Esophagus (tissue), 2 donors: ENCODE data around the gene MYT1. TPM values are rescaled to one million over a fixed set of nuclear protein-coding genes. Genes with fewer than 3 reads are reported as not detected.
A peak's percentile ranks its signal among the peaks of the same experiment; 100 is the strongest.

Experiments
- H3K27ac ChIP-seq, 2 donors: one replicate each; pipeline ENCODE4 v1.5.1; 2013; ENCODE audit warnings: low read depth in 2 of 2, mild to moderate bottlenecking in 2 of 2, inconsistent platforms in 1 of 2, low read length in 1 of 2, moderate library complexity in 1 of 2
- H3K27me3 ChIP-seq, 2 donors: one replicate each; pipeline ENCODE4 v1.6.1; 2013; ENCODE audit warnings: low read length in 2 of 2, control low read depth in 1 of 2, mild to moderate bottlenecking in 1 of 2; ENCODE audit not compliant: insufficient read depth in 2 of 2, control insufficient read depth in 1 of 2
- H3K36me3 ChIP-seq, 2 donors: one replicate each; pipeline ENCODE4 v1.6.1; 2013; ENCODE audit warnings: low read length in 1 of 2; ENCODE audit not compliant: control insufficient read depth in 2 of 2, insufficient read depth in 2 of 2
- H3K4me1 ChIP-seq, 2 donors: one replicate each; pipeline ENCODE4 v1.6.1; 2013; ENCODE audit warnings: low read length in 1 of 2; ENCODE audit not compliant: control insufficient read depth in 2 of 2, insufficient read depth in 2 of 2
- H3K4me3 ChIP-seq, 2 donors: one replicate each; pipeline ENCODE4 v1.5.1; 2013; ENCODE audit warnings: low read length in 2 of 2, mild to moderate bottlenecking in 2 of 2, low read depth in 1 of 2, moderate library complexity in 1 of 2
- H3K9me3 ChIP-seq, 2 donors: one replicate each; pipeline ENCODE4 v1.6.1; 2013; ENCODE audit warnings: mild to moderate bottlenecking in 2 of 2, low read depth in 1 of 2, low read length in 1 of 2, moderate library complexity in 1 of 2; ENCODE audit not compliant: control insufficient read depth in 2 of 2, insufficient read depth in 1 of 2
- WGBS, 2 donors: extraction: QIAGEN DNeasy Blood & Tissue Kit; methylation state at CpG; one replicate each; pipeline ENCODE4 v1.1.7; 2013; 5-methylcytosine and 5-hydroxymethylcytosine counted together
- polyA plus RNA-seq, 2 donors: library from polyadenylated mRNA; stranded (reverse); fragments of 200-250 nt; gene quantifications; one replicate each; pipeline ENCODE4 v1.2.3, GENCODE V29; 2013
- donor health status: healthy with polysubstance abuse.
- donor health status: Bipolar disorder and iron deficiency.

The MYT1 gene
- polyA plus RNA-seq, 2 donors, result not detected

DNA sequence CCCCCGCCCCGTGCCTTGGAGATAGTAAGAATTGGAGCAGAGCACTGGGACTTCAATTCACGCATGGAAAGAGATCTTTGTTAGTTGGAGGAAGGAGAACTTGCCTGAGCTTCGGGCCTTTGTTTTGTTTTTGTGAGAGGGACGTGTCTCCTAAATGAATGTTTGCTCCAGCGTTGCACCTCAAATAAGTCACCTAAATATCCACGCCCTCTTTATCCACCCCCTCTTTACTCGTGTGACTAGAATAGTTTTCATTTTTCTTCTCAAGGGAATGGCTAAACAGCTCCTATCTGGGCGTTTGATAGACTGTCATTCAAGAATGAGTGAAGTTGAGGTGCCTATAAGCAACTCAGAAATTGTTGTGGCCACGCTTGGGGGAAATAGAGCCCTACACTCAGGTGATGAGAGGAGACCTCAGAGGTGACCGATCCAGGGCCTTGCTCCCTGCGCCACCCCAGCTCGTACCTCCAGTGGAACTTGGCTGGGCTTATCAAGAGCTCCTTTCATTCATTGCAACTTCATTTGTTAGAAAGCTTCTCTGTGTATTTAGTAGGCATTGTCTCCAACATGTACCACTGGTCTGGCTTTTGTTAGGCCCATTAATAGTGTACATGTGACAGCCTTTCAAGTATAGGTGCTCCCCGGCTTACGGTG lies 92.2 kb downstream of the MYT1 start:
- no peaks in the 10 kb centered on the region for H3K27me3 ChIP-seq

DNA sequence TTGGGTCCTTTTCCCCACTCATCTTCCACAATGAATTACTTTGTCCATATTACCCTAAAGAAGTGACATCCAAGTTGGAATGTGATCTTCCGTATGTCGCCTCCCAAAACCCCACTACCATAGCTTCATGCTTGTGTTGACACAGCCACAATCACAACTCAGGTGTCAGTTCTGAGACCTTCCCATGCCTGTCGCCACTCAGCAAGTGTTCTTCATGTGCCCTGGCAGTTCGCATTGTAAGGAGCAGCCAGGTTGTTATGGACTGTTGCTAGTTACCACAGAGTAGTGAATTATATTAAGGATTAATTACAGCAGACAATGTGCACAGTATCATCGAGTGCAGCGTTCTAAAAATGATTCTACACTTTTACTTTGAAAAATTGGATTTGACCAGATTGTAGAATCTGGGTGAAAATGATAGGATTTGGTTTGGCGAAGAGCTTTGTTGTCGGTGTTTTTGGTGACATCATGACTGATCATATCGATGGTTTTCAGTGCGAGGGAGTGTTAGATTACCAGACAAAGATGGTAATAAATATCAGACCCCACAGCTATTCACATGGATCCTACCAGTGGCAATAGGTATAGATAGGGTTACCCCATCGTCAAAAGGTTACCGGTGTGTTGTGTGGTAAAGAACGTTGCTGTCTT lies 93.0 kb downstream of the MYT1 start:
- WGBS, 2 donors, result 89 to 90% methylated on average over 13 of the region's 13 CpGs
- no peak overlapping the region for H3K27ac ChIP-seq
- H3K4me3 ChIP-seq, result peak overlapping the region in 1 of 2 donors; percentile 90
- no peaks in the 10 kb centered on the region for H3K9me3 ChIP-seq
- H3K36me3 ChIP-seq, result peaks cover 0 to under 1% of the 10 kb centered on the region in 2 donors
- peaks cover 0 to 2% of the 10 kb centered on the region in 2 donors for H3K4me1 ChIP-seq
- no peaks in the 10 kb centered on the region for H3K27me3 ChIP-seq

More for the DNA sequence above, 92.2 kb downstream of the MYT1 start:
- H3K36me3 ChIP-seq, result no peaks in the 10 kb centered on the region
- H3K4me1 ChIP-seq, result peaks cover 0 to 2% of the 10 kb centered on the region in 2 donors
- 19 to 22% methylated on average over 15 of the region's 15 CpGs for WGBS, 2 donors
- H3K9me3 ChIP-seq, result no peaks in the 10 kb centered on the region
- peak overlapping the region; percentile 70 to 90 for H3K4me3 ChIP-seq
- H3K27ac ChIP-seq, result peak overlapping the region; percentile 77 to 88

- Histone ChIP-seq H3K4me3 (no peak overlapping the region), H3K9me3 (no peaks in the 10 kb centered on the region), H3K4me1 (peaks cover 0 to 2% of the 10 kb centered on the region in 2 donors), H3K27me3 (no peaks in the 10 kb centered on the region), H3K27ac (no peak overlapping the region), H3K36me3 (peaks cover 0 to 2% of the 10 kb centered on the region in 2 donors)
- 90 to 95% methylated on average over 9 of the region's 9 CpGs for WGBS, 2 donors
Measured at GRCh38 chr20:64258071-64258823, 94.0 kb downstream of the MYT1 start.

DNA sequence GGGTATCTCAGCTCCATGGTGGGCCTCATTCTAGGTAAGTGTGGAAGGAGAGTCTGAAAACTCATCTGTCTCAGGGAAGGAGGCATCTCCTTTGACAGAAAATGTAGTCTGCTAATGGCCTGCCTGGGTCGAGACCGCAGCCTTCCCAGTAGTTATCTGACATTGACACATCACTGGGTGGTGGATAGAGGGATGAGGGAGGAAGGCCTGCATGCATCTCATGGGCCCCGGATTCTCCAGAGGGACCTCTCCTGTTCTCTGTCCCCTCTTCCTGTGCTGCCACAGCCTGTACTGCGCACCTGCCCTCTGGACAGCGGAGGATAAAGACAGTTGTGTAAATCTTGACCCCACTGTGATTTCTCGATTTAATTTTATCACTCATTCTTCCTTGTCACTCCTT lies 96.0 kb downstream of the MYT1 start:
- Histone ChIP-seq H3K4me1 (peaks cover 0 to 2% of the 10 kb centered on the region in 2 donors), H3K4me3 (no peak overlapping the region), H3K36me3 (peaks cover under 1 to 2% of the 10 kb centered on the region in 2 donors), H3K9me3 (no peaks in the 10 kb centered on the region), H3K27me3 (no peaks in the 10 kb centered on the region), H3K27ac (no peak overlapping the region)
- WGBS, 2 donors, result 71 to 74% methylated on average over 6 of the region's 6 CpGs

DNA sequence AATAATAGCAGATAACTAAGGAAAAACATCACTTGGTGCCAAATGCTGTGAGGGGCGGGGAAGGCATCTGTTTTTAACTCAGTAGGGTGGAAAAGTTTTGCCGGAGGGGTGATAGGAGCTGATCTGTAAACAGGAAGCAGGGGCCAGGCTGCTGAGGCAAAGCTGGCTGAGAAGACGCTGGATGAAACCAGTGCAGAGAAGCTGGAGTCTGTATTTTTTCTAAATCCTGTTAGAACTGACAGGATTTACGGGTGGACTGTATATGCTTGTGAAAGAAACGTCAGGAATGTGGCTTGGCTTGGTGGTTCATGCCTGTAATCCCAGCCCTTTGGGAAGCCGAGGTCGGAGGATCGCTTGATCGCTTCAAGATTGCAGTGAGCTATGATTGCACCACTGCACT lies 96.9 kb downstream of the MYT1 start:
- Histone ChIP-seq H3K36me3 (peaks cover 3 to 5% of the 10 kb centered on the region in 2 donors), H3K4me1 (peaks cover 0 to 2% of the 10 kb centered on the region in 2 donors), H3K27me3 (no peaks in the 10 kb centered on the region), H3K27ac (no peak overlapping the region), H3K9me3 (no peaks in the 10 kb centered on the region), H3K4me3 (no peak overlapping the region)
- WGBS, 2 donors, result 50 to 56% methylated on average over 9 of the region's 9 CpGs

DNA sequence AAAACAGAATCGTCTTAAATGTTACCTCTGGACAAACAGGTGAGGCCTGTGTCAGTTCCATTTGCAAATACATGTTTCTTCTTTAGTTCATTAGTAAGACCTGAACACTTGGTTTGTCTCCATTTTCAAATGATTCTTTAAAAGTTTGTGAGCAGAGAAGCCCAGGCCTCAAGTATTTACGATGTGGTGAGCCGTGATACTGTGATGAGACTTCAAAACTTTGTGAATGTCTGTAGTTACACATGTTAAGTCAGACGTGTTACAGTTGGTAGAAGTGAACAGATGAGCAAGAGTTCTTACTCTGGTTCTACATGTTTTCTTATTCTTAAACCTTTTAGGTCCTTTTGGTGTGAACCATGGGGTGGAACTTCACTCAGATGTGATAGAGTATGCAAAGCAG lies 99.8 kb downstream of the MYT1 start:
- Histone ChIP-seq H3K9me3 (no peaks in the 10 kb centered on the region), H3K4me1 (no peaks in the 10 kb centered on the region), H3K27me3 (no peaks in the 10 kb centered on the region), H3K36me3 (peaks cover 3 to 10% of the 10 kb centered on the region in 2 donors), H3K4me3 (no peak overlapping the region), H3K27ac (no peak overlapping the region)
- 83% methylated on average over 4 of the region's 4 CpGs for WGBS, 2 donors

- no peak overlapping the region for H3K27ac ChIP-seq
Measured at GRCh38 chr20:64265201-64265600, 100.9 kb downstream of the MYT1 start.

DNA sequence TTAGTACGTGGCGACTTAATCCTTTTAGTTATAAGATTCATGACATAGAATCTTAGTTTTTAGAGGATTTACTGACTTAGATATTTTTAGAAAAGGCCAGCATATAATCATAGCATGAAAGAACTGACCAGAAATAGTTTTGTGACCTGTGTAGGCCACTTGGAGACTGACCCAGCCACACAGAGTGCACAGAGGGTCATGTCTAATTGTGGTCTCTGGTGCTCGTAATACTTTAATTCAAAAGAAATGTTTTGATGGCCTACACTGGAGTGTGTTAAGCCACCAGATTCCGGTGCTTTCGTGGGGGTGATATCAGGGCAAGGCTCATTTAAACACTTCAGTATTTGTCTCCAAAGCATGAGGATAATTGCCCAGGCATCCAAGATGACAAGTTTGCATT lies 102.7 kb downstream of the MYT1 start:
- peaks cover 0 to 6% of the 10 kb centered on the region in 2 donors for H3K4me1 ChIP-seq
- H3K27me3 ChIP-seq, result no peaks in the 10 kb centered on the region
- no peaks in the 10 kb centered on the region for H3K9me3 ChIP-seq
- H3K27ac ChIP-seq, result no peak overlapping the region
- peaks cover 3 to 18% of the 10 kb centered on the region in 2 donors for H3K36me3 ChIP-seq
- WGBS, 2 donors, result 87 to 91% methylated on average over 5 of the region's 5 CpGs
- no peak overlapping the region for H3K4me3 ChIP-seq

More at GRCh38 chr20:64265201-64265600, 100.9 kb downstream of the MYT1 start:
- Histone ChIP-seq H3K9me3 (no peaks in the 10 kb centered on the region), H3K27me3 (no peaks in the 10 kb centered on the region), H3K4me3 (no peak overlapping the region), H3K36me3 (peaks cover 3 to 17% of the 10 kb centered on the region in 2 donors), H3K4me1 (peaks cover 0 to 5% of the 10 kb centered on the region in 2 donors)
- 75 to 78% methylated on average over 5 of the region's 5 CpGs for WGBS, 2 donors

DNA sequence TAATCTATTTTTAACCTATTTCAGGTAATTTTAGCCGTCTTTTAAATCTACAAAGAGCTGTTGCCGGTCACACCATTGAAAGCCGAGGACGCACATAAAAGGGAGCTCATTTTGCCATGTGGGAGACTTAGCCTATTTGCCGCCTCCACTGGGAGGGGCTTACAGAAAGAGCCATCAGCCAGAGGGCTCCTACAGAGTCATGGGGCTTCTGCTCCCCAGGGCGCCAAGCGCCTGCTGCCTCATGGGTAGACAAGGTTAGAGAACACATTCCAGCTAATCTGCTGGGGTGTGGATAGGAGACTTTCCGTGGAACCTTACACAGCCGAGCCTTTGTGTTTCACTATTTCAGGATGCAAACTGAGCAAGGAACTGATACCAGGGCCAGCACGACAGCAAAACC lies 103.9 kb downstream of the MYT1 start:
- no peaks in the 10 kb centered on the region for H3K9me3 ChIP-seq
- 93 to 95% methylated on average over 10 of the region's 10 CpGs for WGBS, 2 donors
- peaks cover 0 to 6% of the 10 kb centered on the region in 2 donors for H3K4me1 ChIP-seq
- H3K36me3 ChIP-seq, result peaks cover 3 to 19% of the 10 kb centered on the region in 2 donors
- H3K27me3 ChIP-seq, result no peaks in the 10 kb centered on the region
- H3K27ac ChIP-seq, result no peak overlapping the region
- H3K4me3 ChIP-seq, result no peak overlapping the region
